HG03108 (cell line): ENCODE data around the gene GALNT5.
A peak's percentile ranks its signal among the peaks of the same experiment; 100 is the strongest.
"Not testable (repeated sequence)": the region's sequence is repeated elsewhere in the genome, so short reads cannot be mapped to it uniquely, and the experiment has no call there.

Experiments used
- ATAC-seq: cut with Tn5 transposase; IDR thresholded peaks from one replicate; pipeline ENCODE4 v1.9.1; 2021; ENCODE audit warnings: moderate library complexity; ENCODE audit not compliant: unreplicated experiment

GALNT5 gene

DNA sequence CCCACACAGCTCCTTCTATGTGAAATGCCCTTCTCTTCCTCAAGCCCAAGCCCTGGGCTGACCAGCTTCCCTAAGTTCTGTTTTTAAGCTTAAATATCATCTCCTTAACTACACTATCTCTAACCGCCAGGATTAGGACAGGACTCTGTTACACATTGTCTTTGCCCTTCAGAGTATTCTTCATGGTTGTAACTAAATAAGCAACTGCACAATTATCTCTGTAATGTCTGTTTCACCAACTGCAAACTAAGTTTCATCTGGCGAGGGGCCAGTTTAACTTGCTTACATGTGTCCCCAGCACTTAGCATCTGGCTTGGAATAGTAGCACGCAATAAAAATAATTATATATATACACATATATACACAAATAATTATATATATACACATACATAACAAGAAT lies 69.2 kb downstream of the GALNT5 start:
- no peak for ATAC-seq

DNA sequence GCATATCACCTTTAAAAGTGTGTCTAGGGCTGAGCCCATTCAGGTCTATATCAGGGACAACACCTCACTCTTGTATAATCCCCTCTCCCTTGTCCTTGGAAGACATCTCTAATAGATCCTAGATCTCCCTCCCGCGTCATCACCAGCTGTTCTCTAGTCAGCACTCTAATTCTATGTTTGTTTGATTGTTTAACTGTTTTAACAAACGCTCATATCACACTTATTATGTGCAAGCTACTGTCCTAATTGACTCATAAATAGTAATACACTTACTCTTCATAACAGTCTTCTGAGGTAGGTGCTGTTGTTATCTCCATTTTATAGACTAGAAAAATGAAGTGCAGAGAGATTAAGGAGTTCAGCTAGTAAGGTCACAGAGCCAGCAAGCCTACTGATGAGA lies 69.7 kb downstream of the GALNT5 start:
- no peak for ATAC-seq

DNA sequence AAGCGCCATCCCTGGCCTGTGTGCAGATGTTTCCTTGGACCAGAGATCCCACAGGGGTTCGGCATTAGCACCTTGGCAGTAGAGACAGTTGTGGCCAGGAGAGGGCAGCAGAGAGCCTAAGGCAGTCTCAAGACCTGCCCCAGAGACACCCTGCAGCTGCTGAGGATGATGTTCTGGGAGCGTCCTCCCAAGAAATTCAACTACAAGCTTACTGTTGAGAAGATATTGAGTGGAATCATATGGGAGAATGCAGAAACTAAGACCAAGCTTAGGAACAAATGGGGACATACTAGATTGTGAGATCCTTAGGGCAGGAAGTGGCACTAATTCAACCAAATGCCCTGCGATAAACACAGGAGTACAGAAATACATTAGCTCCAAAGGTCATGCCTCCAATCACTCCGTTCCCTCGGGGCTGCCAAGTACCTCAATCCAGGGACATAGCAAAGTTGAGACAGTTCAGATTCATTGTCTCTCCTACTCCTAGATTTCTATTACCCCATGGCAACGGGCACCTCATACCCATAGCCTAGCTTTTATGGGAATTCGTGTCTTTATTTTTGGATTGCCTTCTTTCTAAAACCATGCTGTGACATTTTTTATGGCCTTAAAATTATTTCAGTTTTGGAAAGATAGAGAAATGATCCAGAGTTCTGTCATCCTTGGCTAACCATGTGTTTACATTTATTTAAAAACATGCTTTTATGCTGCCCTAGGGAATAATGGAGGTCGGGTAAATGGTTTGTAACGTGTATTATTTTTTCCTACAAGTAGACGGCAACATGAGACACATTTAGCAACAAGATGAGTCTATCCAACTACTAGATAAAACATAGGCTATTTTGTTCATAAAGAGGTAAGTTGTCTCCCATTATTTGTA lies 70.4 kb downstream of the GALNT5 start:
- peak; percentile 94 for ATAC-seq

DNA sequence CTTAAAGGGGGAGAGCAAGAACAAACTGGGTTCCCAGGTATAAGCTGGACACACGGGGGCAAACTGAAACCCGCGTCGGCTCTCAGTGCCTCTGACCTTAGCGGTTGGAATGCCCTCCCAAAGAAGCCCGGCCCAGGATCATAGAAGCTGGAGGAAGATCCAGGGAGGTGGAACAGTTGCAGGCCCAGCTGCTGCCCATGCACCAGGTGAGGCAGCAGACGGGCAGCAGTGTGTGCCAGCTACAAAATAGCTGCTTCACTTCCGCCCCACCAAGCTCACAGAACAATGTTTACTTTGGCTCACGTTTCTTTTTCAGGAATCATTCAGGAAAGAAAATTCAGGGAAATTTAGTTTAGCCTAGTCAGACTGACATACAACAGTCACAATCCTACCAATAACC lies 72.0 kb downstream of the GALNT5 start:
- no peak for ATAC-seq

- ATAC-seq, result no peak
Observed at GRCh38 chr2:157333304-157334047, 76.0 kb downstream of the GALNT5 start.

GRCh38 chr2:157334335-157334734 lies 76.8 kb downstream of the GALNT5 start:
- ATAC-seq, result no peak

DNA sequence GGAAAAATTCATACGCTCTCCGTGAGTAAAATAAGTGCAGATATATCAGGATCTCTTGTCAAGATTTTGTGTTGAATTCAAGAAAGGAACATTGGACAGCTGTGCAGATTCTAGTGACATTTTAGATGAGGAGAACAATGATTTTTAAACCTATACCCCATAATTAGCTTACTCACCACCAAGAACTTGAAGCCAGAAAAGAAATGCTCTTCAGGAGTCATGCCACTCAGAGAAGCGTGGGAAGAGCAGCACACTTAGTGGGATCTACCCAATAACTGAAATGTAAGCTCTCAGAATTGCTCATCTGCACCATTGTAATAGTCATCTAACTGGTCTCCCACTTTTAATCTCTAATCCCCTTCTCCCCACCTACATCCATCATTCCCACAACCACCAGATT lies 77.3 kb downstream of the GALNT5 start:
- ATAC-seq, result no peak

GRCh38 chr2:157336137-157337010 lies 78.9 kb downstream of the GALNT5 start:
- ATAC-seq, result peak; percentile 50

GRCh38 chr2:157337978-157338377 lies 80.5 kb downstream of the GALNT5 start:
- no peak for ATAC-seq

GRCh38 chr2:157339965-157340655 lies 82.6 kb downstream of the GALNT5 start:
- ATAC-seq, result no peak

DNA sequence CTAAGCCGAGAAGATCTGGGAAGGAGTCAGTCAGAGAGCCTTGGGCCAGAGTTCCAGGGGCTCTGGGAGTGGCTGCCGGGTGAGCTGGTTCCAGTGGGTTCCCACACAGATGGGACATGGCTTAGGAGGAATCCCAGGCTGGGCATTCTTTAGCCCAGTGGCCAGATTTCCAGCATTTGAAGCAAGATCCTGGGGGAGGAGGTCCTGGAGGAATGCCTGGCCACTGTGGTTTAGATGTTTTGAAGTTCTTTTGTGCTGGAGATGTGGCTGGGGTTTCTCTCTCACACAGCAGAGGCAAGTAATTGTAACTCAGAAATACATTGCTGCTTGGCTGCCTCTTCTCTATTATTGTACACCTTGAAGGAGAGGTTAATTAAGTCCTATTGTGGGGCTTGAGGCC lies 83.9 kb downstream of the GALNT5 start:
- not testable (repeated sequence) for ATAC-seq

- ATAC-seq, result no peak
Observed at GRCh38 chr2:157345647-157346389, 88.3 kb downstream of the GALNT5 start.

DNA sequence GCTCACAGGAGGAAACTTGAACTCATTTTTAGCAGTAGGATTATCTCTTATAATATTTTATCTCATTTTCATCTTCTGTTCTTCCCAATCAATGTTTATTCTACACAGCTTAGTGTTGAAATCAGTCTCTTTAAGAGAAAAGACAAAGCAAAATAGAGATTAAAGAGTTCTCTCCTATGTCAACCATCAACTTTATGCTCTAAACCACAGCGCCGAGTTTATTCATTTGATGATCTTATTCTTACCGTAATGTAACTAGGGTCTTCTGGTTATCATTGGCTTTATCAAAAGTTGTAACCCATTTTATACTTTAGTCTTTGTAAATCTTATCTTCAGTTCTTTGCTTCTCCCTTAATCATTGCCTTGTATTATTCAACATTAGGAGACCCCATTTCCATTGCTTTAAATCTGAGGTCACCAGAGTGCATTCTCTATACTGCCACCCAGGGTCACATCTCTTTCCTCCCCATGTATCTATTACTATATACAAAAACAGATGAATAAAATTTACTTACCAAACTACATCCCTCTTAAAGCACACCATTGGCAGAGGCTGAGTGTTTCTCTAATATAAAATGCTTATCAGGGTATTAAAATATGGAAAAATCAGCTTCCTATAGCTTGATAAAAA lies 90.9 kb downstream of the GALNT5 start:
- no peak for ATAC-seq

DNA sequence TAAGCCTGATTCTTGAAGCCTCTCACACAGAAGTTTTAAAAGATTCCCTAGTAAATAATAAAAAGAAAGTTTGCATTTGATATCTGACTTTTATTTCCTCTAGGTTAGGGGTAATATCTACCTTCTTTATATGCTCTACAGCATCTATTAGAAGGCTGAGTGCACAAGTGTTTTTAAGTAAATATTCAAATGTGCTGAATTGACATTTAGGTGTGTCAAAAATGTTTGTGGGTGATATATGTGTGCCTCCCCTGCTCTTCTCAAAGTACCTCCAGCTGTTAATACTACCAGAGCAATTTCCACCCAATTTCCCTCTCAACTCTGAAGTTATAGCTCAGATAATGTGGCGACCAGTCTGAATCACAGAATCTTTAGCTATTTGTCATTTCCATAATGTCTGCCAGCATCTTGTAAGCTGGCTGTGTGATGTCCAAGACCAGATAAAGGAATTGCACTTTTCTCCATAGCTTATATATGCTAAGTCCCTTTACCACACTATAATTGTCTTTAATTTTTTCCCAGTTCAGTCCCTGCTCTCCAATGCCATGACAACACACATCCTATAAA lies 92.5 kb downstream of the GALNT5 start:
- ATAC-seq, result no peak

GRCh38 chr2:157355618-157356017 lies 98.1 kb downstream of the GALNT5 start:
- ATAC-seq, result no peak

GRCh38 chr2:157359628-157360027 lies 102.1 kb downstream of the GALNT5 start:
- no peak for ATAC-seq

GRCh38 chr2:157361526-157361925 lies 104.0 kb downstream of the GALNT5 start:
- ATAC-seq, result no peak

DNA sequence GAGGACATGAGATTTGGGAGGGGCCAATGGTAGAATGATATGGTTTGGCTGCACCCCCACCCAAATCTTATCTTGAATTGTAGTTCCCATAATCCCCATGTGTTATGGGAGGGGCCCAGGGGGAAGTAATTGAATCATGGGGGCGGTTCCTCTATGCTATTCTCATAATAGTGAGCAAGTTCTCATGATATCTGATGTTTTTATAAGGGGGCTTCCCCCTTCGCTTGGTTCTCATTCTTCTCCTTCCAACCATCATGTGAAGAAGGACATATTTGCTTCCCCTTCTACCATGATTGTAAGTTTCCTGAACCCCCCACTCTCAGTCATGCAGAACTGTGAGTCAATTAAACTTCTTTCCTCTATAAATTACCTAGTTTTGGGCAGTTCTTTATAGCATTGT lies 105.1 kb downstream of the GALNT5 start:
- no peak for ATAC-seq

- peak; percentile 47 for ATAC-seq
Observed at GRCh38 chr2:157363612-157364101, 106.2 kb downstream of the GALNT5 start.
